OCI-LY1 (cell line): ENCODE results near the gene TNFAIP8L2.
A peak's percentile ranks its signal among the peaks of the same experiment; 100 is the strongest.

Experiments
- H2AFZ ChIP-seq: fragments of 200-600 bp; sonication (generic), shearing (Covaris generic); 2 replicates; pipeline ENCODE4 v1.6.0; 2014; ENCODE audit warnings: antibody characterized with exemption, mild to moderate bottlenecking, low read length
- H3F3A ChIP-seq: fragments of 200-600 bp; sonication (generic), shearing (Covaris generic); 2 replicates; pipeline ENCODE4 v1.6.0; 2014; ENCODE audit warnings: mild to moderate bottlenecking, antibody characterized with exemption, low read length, moderate library complexity; ENCODE audit not compliant: insufficient read depth
- H3K27ac ChIP-seq: fragments of 200-600 bp; sonication (generic); 2 replicates; pipeline ENCODE4 v1.5.1; 2014; ENCODE audit warnings: low read length, mixed run types, mild to moderate bottlenecking, low read depth; ENCODE audit not compliant: poor library complexity, severe bottlenecking
- H3K27me3 ChIP-seq: fragments of 200-600 bp; sonication (generic); 2 replicates; pipeline ENCODE4 v1.6.0; 2014; ENCODE audit warnings: antibody characterized with exemption, mild to moderate bottlenecking, low read length, moderate library complexity; ENCODE audit not compliant: insufficient read depth
- H3K36me3 ChIP-seq: fragments of 200-600 bp; sonication (generic); 2 replicates; pipeline ENCODE4 v1.6.1; 2014; ENCODE audit warnings: mild to moderate bottlenecking, antibody characterized with exemption, low read length, moderate library complexity, mixed read lengths; ENCODE audit not compliant: insufficient read depth
- H3K4me1 ChIP-seq: fragments of 200-600 bp; sonication (generic); 2 replicates; pipeline ENCODE4 v1.5.1; 2014; ENCODE audit warnings: mild to moderate bottlenecking, low read length, moderate library complexity; ENCODE audit not compliant: insufficient read depth, severe bottlenecking
- H3K4me2 ChIP-seq: fragments of 200-600 bp; sonication (generic), shearing (Covaris generic); 2 replicates; pipeline ENCODE4 v1.6.1; 2014; ENCODE audit warnings: low read length
- H3K4me3 ChIP-seq: fragments of 200-600 bp; sonication (generic); 2 replicates; pipeline ENCODE4 v1.5.1; 2014; ENCODE audit warnings: low read length, low read depth, mild to moderate bottlenecking, mixed read lengths; ENCODE audit not compliant: poor library complexity, severe bottlenecking
- H3K79me2 ChIP-seq: fragments of 200-600 bp; shearing (Covaris generic); 2 replicates; pipeline ENCODE4 v1.6.1; 2016; ENCODE audit warnings: mixed run types, low read length, mixed read lengths; ENCODE audit not compliant: insufficient read depth
- H3K9ac ChIP-seq: fragments of 200-600 bp; sonication (generic), shearing (Covaris generic); 2 replicates; pipeline ENCODE4 v1.6.1; 2014; ENCODE audit warnings: mild to moderate bottlenecking, low read length, mixed read lengths
- H3K9me2 ChIP-seq: fragments of 200-600 bp; sonication (generic), shearing (Covaris generic); 2 replicates; pipeline ENCODE4 v1.6.1; 2014; ENCODE audit warnings: low read depth, mild to moderate bottlenecking, low read length, mixed read lengths
- H3K9me3 ChIP-seq: fragments of 200-600 bp; shearing (Covaris generic); 2 replicates; pipeline ENCODE4 v1.6.1; 2014; ENCODE audit warnings: low read length, mixed read lengths
- H4K20me1 ChIP-seq: fragments of 200-600 bp; sonication (generic), shearing (Covaris generic); 2 replicates; pipeline ENCODE4 v1.6.0; 2016; ENCODE audit warnings: mild to moderate bottlenecking, low read length; ENCODE audit not compliant: insufficient read depth
- CTCF ChIP-seq: fragments of 200-600 bp; sonication (generic), shearing (Covaris generic); IDR thresholded peaks from 2 replicates; pipeline ENCODE4 v1.5.1; 2017; ENCODE audit warnings: mild to moderate bottlenecking, antibody characterized with exemption, low read length, moderate library complexity, mixed read lengths
- EZH2 ChIP-seq: fragments of 200-600 bp; sonication (generic), shearing (Covaris generic); IDR thresholded peaks from 2 replicates; pipeline ENCODE4 v1.8.0; 2017; ENCODE audit warnings: borderline replicate concordance, mixed run types, mild to moderate bottlenecking, antibody characterized with exemption, low read length, moderate library complexity, mixed read lengths

TNFAIP8L2 gene

DNA sequence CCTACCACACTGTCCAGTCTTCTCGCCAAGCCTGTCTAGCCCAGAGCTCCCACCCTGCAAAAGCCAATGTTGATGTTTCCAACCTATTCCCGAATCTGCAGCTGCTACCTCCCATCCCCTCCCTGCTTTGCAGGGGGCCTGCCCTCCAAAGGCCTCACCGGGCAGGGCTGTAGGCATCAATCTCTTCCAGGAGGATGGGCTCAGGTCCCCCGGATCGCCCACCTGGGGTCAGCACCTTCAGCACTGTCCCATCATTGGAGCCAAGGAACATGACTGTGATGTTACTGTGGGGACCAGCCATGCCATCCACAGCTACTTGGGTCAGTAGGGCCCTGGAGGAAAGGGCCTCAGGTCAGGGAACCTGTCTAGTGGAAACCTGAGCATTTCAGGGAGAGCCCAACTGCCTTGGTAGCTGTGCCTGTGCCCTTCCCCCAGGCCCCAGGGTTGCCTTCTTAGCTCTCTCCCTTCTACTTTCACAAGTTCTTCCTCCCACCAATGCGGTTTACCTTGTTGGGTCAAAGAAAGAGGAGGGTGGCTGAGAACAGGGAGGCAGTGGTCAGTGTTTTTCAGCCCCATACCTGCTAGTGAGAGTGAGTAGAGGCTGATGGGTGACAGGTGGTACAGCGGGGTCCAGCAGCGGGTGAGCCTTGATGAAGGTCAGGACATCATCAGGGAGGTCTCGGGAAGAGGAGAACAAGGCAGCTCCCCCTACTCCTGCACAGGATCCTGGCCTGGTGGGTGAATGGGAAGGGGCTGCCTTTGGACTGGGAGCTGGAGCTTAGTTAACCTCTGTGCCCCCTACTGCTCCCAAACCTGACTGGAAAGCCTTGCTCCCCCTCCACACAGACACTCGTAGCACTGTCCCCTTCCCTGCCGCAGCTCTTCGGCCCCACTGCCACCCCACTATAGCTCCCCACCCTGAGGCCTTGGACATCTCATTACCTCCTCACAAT, 20.7 kb upstream of the TNFAIP8L2 start:
- Histone ChIP-seq H3K9me3 (no peaks in the 10 kb centered on the region), H3K4me1 (peaks cover 10% of the 10 kb centered on the region), H3K36me3 (no peaks in the 10 kb centered on the region), H2AFZ (no peak overlapping the region), H3K4me3 (no peak overlapping the region), H3K4me2 (no peak overlapping the region), H3K79me2 (no peaks in the 10 kb centered on the region), H3K9ac (no peak overlapping the region), H3F3A (no peaks in the 10 kb centered on the region), H3K27ac (no peak overlapping the region), H4K20me1 (no peaks in the 10 kb centered on the region), H3K9me2 (no peaks in the 10 kb centered on the region), H3K27me3 (peaks cover 6% of the 10 kb centered on the region; the same call in 1 of the 2 replicates)
- TF ChIP-seq EZH2 (no peak), CTCF (peak; percentile 35; the same call in 1 of the 2 replicates)

- H3K9ac ChIP-seq: no peak overlapping the region
- H3K4me1 ChIP-seq: peaks cover 13% of the 10 kb centered on the region
- H3K27me3 ChIP-seq: peaks cover 6% of the 10 kb centered on the region; the same call in 1 of the 2 replicates
- H4K20me1 ChIP-seq: no peaks in the 10 kb centered on the region
- H3K36me3 ChIP-seq: no peaks in the 10 kb centered on the region
- H3K4me2 ChIP-seq: no peak overlapping the region
- TF ChIP-seq CTCF: no peak
- no peak for TF ChIP-seq EZH2
- no peak overlapping the region for H3K4me3 ChIP-seq
- H3K79me2 ChIP-seq: no peaks in the 10 kb centered on the region
- H3K9me2 ChIP-seq: no peaks in the 10 kb centered on the region
- H3K27ac ChIP-seq: no peak overlapping the region
- no peak overlapping the region for H2AFZ ChIP-seq
- no peaks in the 10 kb centered on the region for H3F3A ChIP-seq
- no peaks in the 10 kb centered on the region for H3K9me3 ChIP-seq
These were observed 18.7 kb upstream of the TNFAIP8L2 start for GRCh38 chr1:151137789-151138188.

DNA sequence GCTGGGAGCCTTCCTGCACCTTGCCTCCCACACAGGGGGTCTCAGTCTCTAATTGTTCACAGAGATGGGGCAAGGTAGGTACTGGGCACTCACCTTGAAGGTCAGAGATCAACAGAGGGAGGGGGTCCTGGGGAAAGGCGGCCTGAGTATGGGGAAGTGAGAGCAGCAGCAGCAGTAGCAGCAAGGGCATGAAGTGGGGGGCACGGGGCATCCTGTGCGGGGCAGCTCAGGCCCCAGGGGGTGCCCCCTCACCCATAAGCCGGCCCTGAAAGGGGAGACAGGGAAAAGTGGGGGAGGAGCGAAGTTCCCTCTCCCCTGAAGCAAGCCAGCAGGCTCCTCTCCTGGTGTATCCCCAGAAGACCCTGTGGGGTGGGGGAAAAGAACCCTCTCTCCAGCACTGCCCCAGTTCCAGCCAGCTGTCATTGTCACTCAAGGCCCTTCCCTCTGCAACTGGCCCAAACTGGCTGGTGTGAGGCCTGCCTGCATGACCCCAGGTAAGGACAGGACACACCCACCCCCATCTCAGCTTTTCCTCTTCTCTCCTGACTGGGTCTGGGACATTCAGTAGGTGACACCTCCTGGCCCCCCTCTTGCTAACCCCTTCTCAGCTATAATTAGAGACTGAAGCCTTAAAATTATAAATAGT, 13.9 kb upstream of the TNFAIP8L2 start:
- Histone ChIP-seq H3K4me1 (peaks cover 33% of the 10 kb centered on the region), H3K27me3 (peaks cover 11% of the 10 kb centered on the region; the same call in 1 of the 2 replicates), H3K36me3 (no peaks in the 10 kb centered on the region), H3K9me2 (no peaks in the 10 kb centered on the region), H3K4me3 (no peak overlapping the region), H3K27ac (no peak overlapping the region), H3F3A (no peaks in the 10 kb centered on the region), H3K79me2 (no peaks in the 10 kb centered on the region), H3K9me3 (no peaks in the 10 kb centered on the region), H3K9ac (no peak overlapping the region), H4K20me1 (no peaks in the 10 kb centered on the region), H3K4me2 (peak overlapping the region; percentile 24), H2AFZ (no peak overlapping the region)
- no peak for TF ChIP-seq CTCF
- no peak for TF ChIP-seq EZH2
